Uterus (tissue), 4 donors: ENCODE data around the gene NDUFA13. TPM values are rescaled to one million over a fixed set of nuclear protein-coding genes. Genes with fewer than 3 reads are reported as not detected.

Experiments used
- DNase-seq, 2 donors: peaks; one replicate each; pipeline ENCODE4 v3.0.0-alpha.2; 2019 to 2020
- H3K27ac ChIP-seq, 2 donors: fragments of 200-600 bp; sonication (generic); 1 replicate in 1 of 2; 2 replicates in 1 of 2; pipeline ENCODE4 v1.5.1; 2016 to 2018
- H3K27me3 ChIP-seq, 2 donors: fragments of 200-600 bp; sonication (generic); one replicate each; pipeline ENCODE4 v1.5.1; 2018 to 2019; ENCODE audit warnings: control low read depth in 1 of 2
- H3K36me3 ChIP-seq, 2 donors: fragments of 200-600 bp; sonication (generic); one replicate each; pipeline ENCODE4 v1.5.1; 2019; ENCODE audit warnings: control low read depth in 1 of 2
- H3K4me1 ChIP-seq, 2 donors: fragments of 200-600 bp; sonication (generic); one replicate each; pipeline ENCODE4 v1.5.1; 2018 to 2019; ENCODE audit warnings: control low read depth in 1 of 2
- H3K4me3 ChIP-seq, 2 donors: fragments of 200-600 bp; sonication (generic); 1 replicate in 1 of 2; 2 replicates in 1 of 2; pipeline ENCODE4 v1.5.1; 2018 to 2019; ENCODE audit warnings: mild to moderate bottlenecking in 1 of 2
- H3K9me3 ChIP-seq, 2 donors: fragments of 200-600 bp; sonication (generic); one replicate each; pipeline ENCODE4 v1.5.1; 2019; ENCODE audit warnings: control low read depth in 1 of 2
- CTCF ChIP-seq, 4 experiments: fragments of 200-600 bp in 2 of 4; fragments of 450-650 bp in 2 of 4; sonication (generic) in 2 of 4; IDR thresholded peaks; one replicate each; pipeline ENCODE4 v1.5.1; 2016 to 2019; ENCODE audit warnings: antibody characterized with exemption in 4 of 4, mild to moderate bottlenecking in 2 of 4, moderate library complexity in 1 of 4
- POLR2A ChIP-seq, 2 donors: fragments of 450-650 bp; IDR thresholded peaks; one replicate each; pipeline ENCODE4 v1.6.1; 2016; ENCODE audit warnings: antibody characterized with exemption in 2 of 2, mild to moderate bottlenecking in 1 of 2, moderate library complexity in 1 of 2
- intact Hi-C: fragments of 100-400 bp; cut with DNase I; formaldehyde crosslinking; loops from one replicate; pipeline ENCODE4 v1.15.1; 2023; ENCODE audit warnings: low total_unique reads
- total RNA-seq, 4 donors: library from RNA; depleted of rRNA in 3 of 4; stranded (reverse); fragments of >200 nt in 3 of 4; gene quantifications; one replicate each; pipeline versions ENCODE4 v1.1.0 to v1.2.4, GENCODE V29; 2014 to 2023
- donor health status: DM: yes; HTN: yes; CAD: no.

The NDUFA13 gene
- total RNA-seq, 4 donors from 2014 or later: 28.6 to 204 (median 60.9) TPM

- Histone ChIP-seq H3K27ac (no peak overlapping the region), H3K4me1 (peaks cover 0 to 3% of the 10 kb centered on the region in 2 donors), H3K4me3 (no peak overlapping the region), H3K27me3 (no peaks in the 10 kb centered on the region), H3K36me3 (no peaks in the 10 kb centered on the region), H3K9me3 (no peaks in the 10 kb centered on the region)
- intact Hi-C loops: loop anchor here (10.0 kb wide), 1 partner anchor 114 kb away; the partner anchor contains the start of gene GMIP
- TF ChIP-seq POLR2A (IDR thresholded peaks at IDR 0.05): no peak
- no peak for TF ChIP-seq CTCF (IDR thresholded peaks at IDR 0.05)
- no peak for DNase-seq
Measured at GRCh38 chr19:19530889-19531288, 14.9 kb downstream of the NDUFA13 start.

- TF ChIP-seq CTCF (IDR thresholded peaks at IDR 0.05) (peak; percentile 91 to 95 (median 92)), POLR2A (IDR thresholded peaks at IDR 0.05) (peak in 1 of 2 donors; percentile 17)
- H3K27me3 ChIP-seq: no peaks in the 10 kb centered on the region
- peaks cover 0 to 3% of the 10 kb centered on the region in 2 donors for H3K4me1 ChIP-seq
- no peak overlapping the region for H3K27ac ChIP-seq
- H3K4me3 ChIP-seq: no peak overlapping the region
- no peaks in the 10 kb centered on the region for H3K9me3 ChIP-seq
- peak; percentile 72 to 84 for DNase-seq
- no peaks in the 10 kb centered on the region for H3K36me3 ChIP-seq
- intact Hi-C loops: loop anchor here (10.0 kb wide), 1 partner anchor 113 kb away; the partner anchor contains the start of gene GMIP
Measured at GRCh38 chr19:19531951-19532805, 16.2 kb downstream of the NDUFA13 start.

- H3K4me3 ChIP-seq: no peak overlapping the region
- H3K36me3 ChIP-seq: no peaks in the 10 kb centered on the region
- no peak for DNase-seq
Measured at GRCh38 chr19:19532806-19533701, 17.0 kb downstream of the NDUFA13 start.

GRCh38 chr19:19533841-19534240 is 17.8 kb downstream of the NDUFA13 start:
- Histone ChIP-seq H3K27ac (no peak overlapping the region), H3K36me3 (no peaks in the 10 kb centered on the region), H3K9me3 (no peaks in the 10 kb centered on the region), H3K27me3 (peaks cover 0 to 7% of the 10 kb centered on the region in 2 donors), H3K4me3 (no peak overlapping the region), H3K4me1 (peaks cover 0 to 8% of the 10 kb centered on the region in 2 donors)
- TF ChIP-seq CTCF (IDR thresholded peaks at IDR 0.05) (no peak), POLR2A (IDR thresholded peaks at IDR 0.05) (no peak)
- no peak for DNase-seq
- intact Hi-C loops: loop anchor here (10.0 kb wide), 1 partner anchor 111 kb away; the partner anchor contains the start of gene GMIP

More at GRCh38 chr19:19532806-19533701, 17.0 kb downstream of the NDUFA13 start:
- Histone ChIP-seq H3K27me3 (peaks cover 0 to 2% of the 10 kb centered on the region in 2 donors), H3K4me1 (peaks cover 0 to 4% of the 10 kb centered on the region in 2 donors), H3K9me3 (no peaks in the 10 kb centered on the region), H3K27ac (no peak overlapping the region)
- TF ChIP-seq CTCF (IDR thresholded peaks at IDR 0.05) (no peak), POLR2A (IDR thresholded peaks at IDR 0.05) (no peak)
- intact Hi-C loops: loop anchor here (10.0 kb wide), 1 partner anchor 112 kb away; the partner anchor contains the start of gene GMIP
